H9 (cell line): ENCODE measurements around the gene PRH2. TPM values are rescaled to one million over a fixed set of nuclear protein-coding genes. Genes with fewer than 3 reads are reported as not detected.

Source experiments
- DNase-seq: peaks from one replicate; pipeline ENCODE4 v3.0.0-alpha.2; 2017
- H2AFZ ChIP-seq: one replicate; pipeline ENCODE4 v1.6.1; 2013; ENCODE audit warnings: mild to moderate bottlenecking, low read length, control low read depth, moderate library complexity
- H2AK5ac ChIP-seq: 2 replicates; pipeline ENCODE4 v1.6.1; 2013; ENCODE audit warnings: low read length, control low read depth, mixed read lengths; ENCODE audit not compliant: insufficient read length
- H2BK120ac ChIP-seq: one replicate; pipeline ENCODE4 v1.6.1; 2013; ENCODE audit warnings: low read depth, mild to moderate bottlenecking, low read length, control low read depth, inconsistent platforms; ENCODE audit not compliant: poor library complexity, severe bottlenecking
- H2BK12ac ChIP-seq: 2 replicates; pipeline ENCODE4 v1.6.1; 2013; ENCODE audit warnings: low read length, control low read depth, mixed read lengths, low read depth; ENCODE audit not compliant: insufficient read length
- H2BK15ac ChIP-seq: 2 replicates; pipeline ENCODE4 v1.6.1; 2013; ENCODE audit warnings: low read depth, low read length, control low read depth
- H2BK20ac ChIP-seq: one replicate; pipeline ENCODE4 v1.6.1; 2013; ENCODE audit warnings: low read depth, mild to moderate bottlenecking, low read length, control low read depth, inconsistent platforms; ENCODE audit not compliant: poor library complexity, severe bottlenecking
- H2BK5ac ChIP-seq: 2 replicates; pipeline ENCODE4 v1.6.1; 2013; ENCODE audit warnings: low read length, control low read depth, mixed read lengths; ENCODE audit not compliant: insufficient read length
- H3K14ac ChIP-seq: 2 replicates; pipeline ENCODE4 v1.6.1; 2013; ENCODE audit warnings: low read length, control low read depth; ENCODE audit not compliant: insufficient read depth
- H3K18ac ChIP-seq: 2 replicates; pipeline ENCODE4 v1.6.1; 2013; ENCODE audit warnings: low read depth, mild to moderate bottlenecking, mixed read lengths, low read length, control low read depth; ENCODE audit not compliant: insufficient read length
- H3K23ac ChIP-seq: 2 replicates; pipeline ENCODE4 v1.6.1; 2013; ENCODE audit warnings: low read length, control low read depth, mixed read lengths, low read depth; ENCODE audit not compliant: insufficient read length
- H3K23me2 ChIP-seq: 2 replicates; pipeline ENCODE4 v1.6.1; 2013; ENCODE audit warnings: low read depth, mild to moderate bottlenecking, mixed read lengths, low read length, control low read depth; ENCODE audit not compliant: insufficient read length, poor library complexity, severe bottlenecking
- H3K27ac ChIP-seq: 2 replicates; pipeline ENCODE4 v1.5.1; 2013; ENCODE audit warnings: low read length, control low read depth, mixed read lengths, low read depth; ENCODE audit not compliant: insufficient read length
- H3K27me3 ChIP-seq: 2 replicates; pipeline ENCODE4 v1.6.1; 2013; ENCODE audit warnings: low read length, control low read depth, inconsistent platforms; ENCODE audit not compliant: insufficient read depth
- H3K4ac ChIP-seq: 2 replicates; pipeline ENCODE4 v1.6.1; 2013; ENCODE audit warnings: low read depth, mild to moderate bottlenecking, control low read depth, inconsistent platforms, low read length, moderate library complexity
- H3K4me1 ChIP-seq: 2 replicates; pipeline ENCODE4 v1.6.1; 2013; ENCODE audit warnings: low read length, control low read depth, inconsistent platforms; ENCODE audit not compliant: insufficient read depth
- H3K4me2 ChIP-seq: 2 replicates; pipeline ENCODE4 v1.6.1; 2013; ENCODE audit warnings: low read length, control low read depth, mixed read lengths; ENCODE audit not compliant: insufficient read length, insufficient read depth
- H3K56ac ChIP-seq: 2 replicates; pipeline ENCODE4 v1.6.1; 2013; ENCODE audit warnings: low read depth, mild to moderate bottlenecking, mixed read lengths, low read length, control low read depth; ENCODE audit not compliant: insufficient read length
- H3K79me1 ChIP-seq: 2 replicates; pipeline ENCODE4 v1.6.1; 2013; ENCODE audit warnings: low read depth, mild to moderate bottlenecking, moderate library complexity, low read length, control low read depth, inconsistent platforms; ENCODE audit not compliant: insufficient read depth, poor library complexity, severe bottlenecking
- H3K79me2 ChIP-seq: 2 replicates; pipeline ENCODE4 v1.6.1; 2013; ENCODE audit warnings: low read length, control low read depth, inconsistent platforms; ENCODE audit not compliant: insufficient read depth
- H3K9ac ChIP-seq: 2 replicates; pipeline ENCODE4 v1.6.1; 2013; ENCODE audit warnings: low read length, control low read depth, mixed read lengths; ENCODE audit not compliant: insufficient read length; ENCODE audit errors: extremely low read depth
- H3K9me3 ChIP-seq: one replicate; pipeline ENCODE4 v1.6.1; 2013; ENCODE audit warnings: low read depth, low read length, inconsistent platforms; ENCODE audit not compliant: control insufficient read depth
- H3T11ph ChIP-seq: one replicate; pipeline ENCODE4 v1.6.1; 2013; ENCODE audit warnings: mild to moderate bottlenecking, low read length, control low read depth, inconsistent platforms
- H4K20me1 ChIP-seq: one replicate; pipeline ENCODE4 v1.6.1; 2013; ENCODE audit not compliant: control insufficient read depth, insufficient read length, insufficient read depth
- H4K5ac ChIP-seq: 2 replicates; pipeline ENCODE4 v1.6.1; 2013; ENCODE audit warnings: low read depth, mild to moderate bottlenecking, mixed read lengths, low read length, control low read depth; ENCODE audit not compliant: insufficient read length
- H4K8ac ChIP-seq: replicated peaks from 2 replicates; pipeline ENCODE4 v1.6.1; 2013; ENCODE audit warnings: low read length, control low read depth, mixed read lengths, low read depth; ENCODE audit not compliant: insufficient read length
- H4K91ac ChIP-seq: 2 replicates; pipeline ENCODE4 v1.6.1; 2013; ENCODE audit warnings: low read depth, mild to moderate bottlenecking, moderate library complexity, mixed read lengths, low read length, control low read depth; ENCODE audit not compliant: insufficient read length
- H3K27ac Mint-ChIP-seq, 3 experiments: 2 replicates in 2 of 3; 3 replicates in 1 of 3; pipeline ENCODE4 v1.8.0; 2020 to 2021; ENCODE audit warnings: mixed read lengths in 3 of 3, mild to moderate bottlenecking in 1 of 3, moderate library complexity in 1 of 3
- H3K27me3 Mint-ChIP-seq: 2 replicates; pipeline ENCODE4 v1.8.0; 2021; ENCODE audit warnings: low read depth, mild to moderate bottlenecking, moderate library complexity, mixed read lengths
- H3K36me3 Mint-ChIP-seq, 3 experiments: 2 replicates in 2 of 3; 3 replicates in 1 of 3; pipeline ENCODE4 v1.8.0; 2020 to 2021; ENCODE audit warnings: low read depth in 3 of 3, mixed read lengths in 3 of 3; ENCODE audit not compliant: insufficient read depth in 1 of 3
- H3K4me1 Mint-ChIP-seq, 2 experiments: 2 replicates each; pipeline ENCODE4 v1.8.0; 2020; ENCODE audit warnings: mixed read lengths in 2 of 2
- H3K4me3 Mint-ChIP-seq, 2 experiments: 2 replicates in 1 of 2; 3 replicates in 1 of 2; pipeline ENCODE4 v1.8.0; 2020 to 2021; ENCODE audit warnings: mild to moderate bottlenecking in 2 of 2, mixed read lengths in 2 of 2, moderate library complexity in 1 of 2
- H3K9me3 Mint-ChIP-seq, 2 experiments: 2 replicates in 1 of 2; 3 replicates in 1 of 2; pipeline ENCODE4 v1.8.0; 2020; ENCODE audit warnings: mild to moderate bottlenecking in 2 of 2, mixed read lengths in 2 of 2, moderate library complexity in 1 of 2
- CTCF ChIP-seq: fragments of 200-600 bp; sonication (generic); conservative IDR thresholded peaks from 3 replicates; pipeline ENCODE4 v1.8.0; 2021; ENCODE audit warnings: antibody characterized with exemption, mild to moderate bottlenecking
- WGBS: extraction: QIAGEN DNeasy Blood & Tissue Kit; methylation state at CpG from one replicate; pipeline ENCODE4 v1.1.7; 2013; ENCODE audit warnings: missing lambda C conversion rate, low lambda C conversion rate, mixed read lengths; ENCODE audit not compliant: insufficient read length; ENCODE audit errors: extremely low coverage; 5-methylcytosine and 5-hydroxymethylcytosine counted together
- total RNA-seq: library from RNA; stranded (reverse); gene quantifications from 2 replicates; pipeline ENCODE4 v1.2.1, GENCODE V29; 2021

Gene PRH2
- total RNA-seq, 1 experiment from 2014 or later: not detected

DNA sequence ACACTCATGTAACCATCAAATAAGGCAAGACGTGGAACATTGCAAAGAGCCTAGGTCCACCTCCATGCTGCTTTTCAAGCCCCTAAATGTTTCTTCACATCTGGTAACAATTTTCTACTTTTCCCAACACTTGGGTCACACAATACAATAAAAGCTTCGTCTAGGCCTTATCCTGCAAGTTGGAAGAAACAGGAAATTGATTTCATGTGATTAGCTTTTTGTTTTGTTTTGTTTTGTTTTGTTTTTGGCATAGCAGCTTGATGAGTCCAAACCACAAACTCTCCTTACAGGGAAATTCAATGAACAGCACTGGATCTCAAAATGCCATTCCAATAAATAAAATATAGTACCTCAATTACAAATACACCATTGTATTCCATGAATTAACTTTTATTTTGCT, 38.4 kb downstream of the PRH2 start:
- Histone ChIP-seq H4K20me1 (no peaks in the 10 kb centered on the region), H3K23ac (no peak overlapping the region), H3K4ac (no peak overlapping the region), H3K27ac (no peak overlapping the region), H2AFZ (no peak overlapping the region), H2AK5ac (no peak overlapping the region), H3K9me3 (no peaks in the 10 kb centered on the region), H3K56ac (no peak overlapping the region), H3K27me3 (no peaks in the 10 kb centered on the region), H2BK20ac (no peak overlapping the region), H4K91ac (no peak overlapping the region), H3K79me2 (no peaks in the 10 kb centered on the region), H2BK5ac (no peak overlapping the region), H2BK120ac (no peak overlapping the region), H3K4me2 (no peak overlapping the region), H3K9ac (no peak overlapping the region), H4K8ac (no peak overlapping the region), H2BK12ac (no peak overlapping the region), H3K14ac (no peak overlapping the region), H3T11ph (no peak overlapping the region), H2BK15ac (no peak overlapping the region), H3K79me1 (no peaks in the 10 kb centered on the region), H4K5ac (no peak overlapping the region), H3K18ac (no peak overlapping the region), H3K23me2 (no peaks in the 10 kb centered on the region), H3K4me1 (no peaks in the 10 kb centered on the region)
- DNase-seq: no peak
- Mint-ChIP-seq H3K27ac (no peak overlapping the region), H3K27me3 (no peaks in the 10 kb centered on the region), H3K36me3 (peaks cover 2 to 15% (median 6%) of the 10 kb centered on the region in 3 experiments; a peak in 6 of 7 replicates), H3K9me3 (no peaks in the 10 kb centered on the region), H3K4me3 (no peak overlapping the region), H3K4me1 (no peaks in the 10 kb centered on the region)
- WGBS: no CpG with 5 or more reads among the region's 2 CpGs
- no peak for TF ChIP-seq CTCF
